Measurements from ENCODE around the gene DIP2C. TPM values are rescaled to one million over a fixed set of nuclear protein-coding genes. Genes with fewer than 3 reads are reported as not detected.

The DIP2C gene
- total RNA-seq, 1 experiment from 2014 or later: 11.0 TPM

- TF ChIP-seq ZNF512 (CRISPR knock-in tag; IDR thresholded peaks at IDR 0.05; ENCODE audit: borderline replicate concordance): no peak
These were observed 39.7 kb upstream of the DIP2C start (continued) for GRCh38 chr10:729213-729612.

- H3K27me3 Mint-ChIP-seq (ENCODE audit: low read depth): no peaks in the 10 kb centered on the region; the same call in 1 of the 2 replicates
- CTCF ChIA-PET: no interaction called here
- no peak for TF ChIP-seq TEAD1 (CRISPR knock-in tag; IDR thresholded peaks at IDR 0.05)
- TF ChIP-seq SP1 (CRISPR knock-in tag; conservative IDR thresholded peaks at IDR 0.05): no peak
- no peak for TF ChIP-seq IRF2 (CRISPR knock-in tag; IDR thresholded peaks at IDR 0.05; ENCODE audit: borderline replicate concordance, low read depth)
- TF ChIP-seq CTCF (IDR thresholded peaks at IDR 0.05): no peak
- no peak for TF ChIP-seq E2F1 (CRISPR knock-in tag; IDR thresholded peaks at IDR 0.05)
- no peak for TF ChIP-seq PREB (CRISPR knock-in tag; IDR thresholded peaks at IDR 0.05; ENCODE audit: borderline replicate concordance)
- TF ChIP-seq ZNF396 (CRISPR knock-in tag; IDR thresholded peaks at IDR 0.05; ENCODE audit: borderline replicate concordance): no peak
- TF ChIP-seq ATF1 (CRISPR knock-in tag; IDR thresholded peaks at IDR 0.05): no peak
These were observed 39.1 kb upstream of the DIP2C start for GRCh38 chr10:728603-729002.

GRCh38 chr10:727162-727790 lies 37.8 kb upstream of the DIP2C start:
- no peak overlapping the region for H3K27ac Mint-ChIP-seq
- no peak overlapping the region for H3K4me3 Mint-ChIP-seq
- H3K9me3 Mint-ChIP-seq: peaks cover 9% of the 10 kb centered on the region
- H3K4me1 Mint-ChIP-seq: peaks cover 2% of the 10 kb centered on the region; the same call in 1 of the 2 replicates
- DNase-seq (ENCODE audit: low spot score) (no peak), ATAC-seq (no peak)
- CTCF ChIA-PET: no interaction called here
- POLR2A ChIA-PET: no interaction called here
- H3K27me3 Mint-ChIP-seq (ENCODE audit: low read depth): no peaks in the 10 kb centered on the region
- H3K36me3 Mint-ChIP-seq: no peaks in the 10 kb centered on the region; the same call in 1 of the 2 replicates
- TF ChIP-seq ZNF512 (CRISPR knock-in tag; IDR thresholded peaks at IDR 0.05; ENCODE audit: borderline replicate concordance): no peak
- TF ChIP-seq ETV6 (CRISPR knock-in tag; IDR thresholded peaks at IDR 0.05): no peak
- TF ChIP-seq TCF7 (CRISPR knock-in tag; IDR thresholded peaks at IDR 0.05; ENCODE audit: low read depth): no peak
- no peak for TF ChIP-seq ZNF219 (CRISPR knock-in tag; IDR thresholded peaks at IDR 0.05; ENCODE audit: borderline replicate concordance)
- TF ChIP-seq ATF3 (CRISPR knock-in tag; conservative IDR thresholded peaks at IDR 0.05): no peak
- TF ChIP-seq NR2C2 (CRISPR knock-in tag; IDR thresholded peaks at IDR 0.05): no peak

More at GRCh38 chr10:728603-729002, 39.1 kb upstream of the DIP2C start:
- ATAC-seq (no peak), DNase-seq (ENCODE audit: low spot score) (no peak)
- POLR2A ChIA-PET: no interaction called here
- H3K4me1 Mint-ChIP-seq: peaks cover 8% of the 10 kb centered on the region; the same call in 1 of the 2 replicates
- no peaks in the 10 kb centered on the region; the same call in 1 of the 2 replicates for H3K36me3 Mint-ChIP-seq
- H3K27ac Mint-ChIP-seq: no peak overlapping the region
- H3K9me3 Mint-ChIP-seq: peaks cover 4% of the 10 kb centered on the region
- H3K4me3 Mint-ChIP-seq: no peak overlapping the region

Measured in WTC11 (cell line).